HG03460 (cell line): ENCODE results near the gene LRRC53.

Source experiments
- ATAC-seq: cut with Tn5 transposase; IDR thresholded peaks from one replicate; pipeline ENCODE4 v1.9.1; 2021; ENCODE audit not compliant: unreplicated experiment

Gene LRRC53

GRCh38 chr1:74498901-74499300 lies 13.5 kb downstream of the LRRC53 start:
- no peak for ATAC-seq

DNA sequence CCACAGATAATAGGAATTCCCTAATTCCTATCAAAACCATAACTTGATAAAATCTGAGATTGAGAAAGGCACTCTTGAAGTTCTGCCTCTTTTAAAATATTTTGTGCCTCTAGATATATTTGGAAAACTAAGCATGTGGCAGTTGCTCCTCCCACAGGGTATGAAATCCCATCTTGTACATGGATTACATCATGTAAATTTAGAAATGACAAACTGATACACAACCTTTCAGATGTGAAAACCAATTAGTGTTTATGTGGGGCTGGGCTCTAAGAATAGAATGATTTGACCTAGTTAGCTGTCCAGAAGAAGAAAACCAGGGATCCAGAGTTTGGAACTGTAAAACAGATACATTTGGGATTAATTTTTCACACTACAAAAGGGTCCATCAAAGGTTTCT lies 15.7 kb downstream of the LRRC53 start:
- ATAC-seq: no peak

DNA sequence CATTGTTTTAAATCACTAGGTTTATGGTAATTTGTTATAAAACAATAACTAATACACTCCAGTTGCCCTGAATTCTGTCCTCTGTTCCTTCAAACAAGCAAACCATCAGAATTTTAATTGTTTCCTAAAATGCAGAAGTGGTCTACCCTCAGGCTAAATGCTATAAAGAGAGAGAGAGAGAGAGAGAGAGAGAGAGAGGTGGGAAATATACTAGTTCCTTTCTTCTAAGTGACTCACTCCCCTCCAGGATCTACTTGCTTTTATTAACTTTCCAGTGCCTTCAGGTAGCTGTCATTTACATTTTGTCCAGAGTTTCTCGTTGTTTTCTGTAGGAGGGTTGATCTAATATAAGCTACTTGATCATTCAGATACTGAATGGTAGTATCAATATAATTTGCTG lies 26.4 kb downstream of the LRRC53 start:
- no peak for ATAC-seq

GRCh38 chr1:74485622-74486021 lies 26.8 kb downstream of the LRRC53 start:
- no peak for ATAC-seq

- no peak for ATAC-seq
These were observed 30.8 kb downstream of the LRRC53 start for GRCh38 chr1:74481607-74482006.

- no peak for ATAC-seq
These were observed 32.3 kb downstream of the LRRC53 start for GRCh38 chr1:74480068-74480467.

GRCh38 chr1:74478979-74479378 lies 33.4 kb downstream of the LRRC53 start:
- ATAC-seq: no peak

DNA sequence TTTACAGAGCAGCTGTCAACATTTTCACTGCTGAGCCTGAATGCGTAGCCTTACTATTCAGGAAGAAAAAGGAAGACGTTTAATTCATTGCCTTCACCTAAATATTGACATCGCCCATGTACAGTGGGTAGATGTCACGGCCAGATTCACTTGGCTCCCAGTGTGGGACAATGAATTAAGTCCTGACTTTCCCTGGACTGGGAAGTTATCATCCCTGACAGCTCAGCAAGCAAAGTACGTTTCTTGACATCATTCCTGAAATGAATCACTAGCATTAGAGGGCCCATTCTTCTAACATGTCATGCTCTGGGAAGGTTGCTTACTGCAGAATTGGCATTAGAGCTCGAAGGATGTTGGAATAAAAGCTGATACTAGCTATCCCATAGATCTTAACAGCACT lies 37.8 kb downstream of the LRRC53 start:
- ATAC-seq: no peak

GRCh38 chr1:74471470-74471869 lies 40.9 kb downstream of the LRRC53 start:
- ATAC-seq: no peak

DNA sequence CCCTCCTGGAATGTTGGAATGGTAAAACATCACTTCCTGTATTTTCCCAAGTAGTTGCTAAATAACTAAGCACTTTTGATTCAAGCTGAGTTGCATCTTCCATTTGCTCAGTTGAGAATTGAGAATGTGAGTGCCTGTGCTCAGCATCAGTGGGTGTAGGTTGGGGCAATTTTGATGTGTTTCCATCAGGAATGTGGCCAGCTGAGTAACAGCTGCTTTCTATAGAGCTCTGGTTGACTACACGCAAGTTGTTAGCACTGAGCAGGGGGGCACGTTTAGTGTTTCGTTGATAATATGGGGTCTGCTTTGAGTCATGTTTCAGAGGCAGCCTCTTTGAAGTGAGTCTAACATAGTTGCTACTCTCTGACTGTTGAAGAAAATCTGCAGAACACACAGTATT lies 41.5 kb downstream of the LRRC53 start:
- no peak for ATAC-seq

GRCh38 chr1:74470251-74470650 lies 42.2 kb downstream of the LRRC53 start:
- ATAC-seq: no peak

DNA sequence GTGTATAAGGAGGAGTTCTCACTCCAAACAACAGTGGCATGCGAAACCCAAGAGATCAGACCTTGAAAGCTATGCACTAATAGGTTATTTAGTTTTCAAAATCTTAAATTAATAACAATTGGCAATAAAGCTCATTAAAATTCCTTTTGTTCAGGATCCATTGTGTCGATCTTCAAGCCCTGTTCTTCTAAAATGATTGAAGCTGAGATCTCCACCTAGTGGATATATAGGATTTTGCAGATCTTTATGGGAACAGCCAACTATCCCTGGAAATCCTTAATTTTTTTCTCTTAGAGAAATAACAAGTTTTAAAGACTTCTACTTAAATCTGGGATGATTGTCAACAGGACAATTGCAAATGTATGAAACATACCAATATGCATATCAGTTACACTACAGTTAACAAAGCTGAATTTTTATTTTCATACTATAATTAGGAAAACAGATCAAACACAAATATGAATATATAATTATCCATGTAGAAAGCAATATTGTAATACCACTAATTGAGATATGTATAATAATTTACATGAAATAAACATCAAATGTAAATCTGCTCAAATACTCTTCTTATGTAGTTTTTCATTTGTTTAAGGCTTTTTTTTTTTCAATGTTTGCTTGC lies 43.3 kb downstream of the LRRC53 start:
- ATAC-seq: no peak

DNA sequence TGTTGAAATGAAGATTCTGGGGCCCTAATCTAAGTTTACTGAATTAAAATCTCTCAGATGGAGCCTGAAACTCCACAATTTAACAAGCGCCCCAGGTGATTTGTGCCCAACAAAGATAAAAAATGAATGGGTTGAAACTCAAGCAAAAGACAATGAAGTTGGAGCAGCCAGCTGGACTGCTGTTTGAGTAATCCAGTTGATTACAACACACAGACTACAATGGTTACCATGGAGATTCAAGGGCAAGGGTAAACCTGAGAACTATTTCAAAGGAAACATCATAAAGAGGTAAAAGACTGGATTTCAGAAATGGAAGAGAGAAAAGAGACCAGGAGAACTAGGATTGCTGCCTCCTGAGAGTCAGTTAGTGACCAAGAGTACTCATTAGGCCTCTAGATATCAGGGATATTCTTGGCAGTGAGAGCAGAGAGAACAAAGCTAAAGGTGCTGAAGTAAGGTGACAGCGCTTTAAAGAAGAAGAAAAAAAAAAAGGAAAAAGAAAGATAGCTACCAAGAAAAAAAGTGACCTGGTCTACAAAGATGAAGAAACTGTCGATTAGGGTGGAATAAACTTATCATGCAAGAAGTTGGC lies 44.5 kb downstream of the LRRC53 start:
- no peak for ATAC-seq

GRCh38 chr1:74465193-74465681 lies 47.2 kb downstream of the LRRC53 start:
- ATAC-seq: no peak

DNA sequence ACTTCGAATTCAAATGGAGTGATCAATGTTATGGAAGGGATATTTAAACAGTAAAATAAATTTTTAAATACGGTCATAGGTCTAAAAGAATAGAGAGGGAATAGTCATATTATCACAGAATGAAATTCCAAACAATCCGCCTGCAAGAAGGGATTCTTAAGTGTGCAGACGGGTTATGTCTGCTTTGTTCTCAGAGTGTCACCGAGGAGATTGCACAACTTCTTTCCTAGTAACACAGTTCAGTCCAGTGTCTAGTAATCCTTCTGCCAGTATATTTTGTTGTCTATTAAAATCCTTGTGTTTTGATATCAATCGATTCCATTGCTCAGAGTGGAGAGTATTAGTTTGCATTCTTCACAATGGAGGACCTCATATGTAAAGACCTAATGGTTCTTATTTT lies 48.4 kb downstream of the LRRC53 start:
- no peak for ATAC-seq

- ATAC-seq: peak; percentile 58
These were observed 49.0 kb downstream of the LRRC53 start for GRCh38 chr1:74463333-74463988.

DNA sequence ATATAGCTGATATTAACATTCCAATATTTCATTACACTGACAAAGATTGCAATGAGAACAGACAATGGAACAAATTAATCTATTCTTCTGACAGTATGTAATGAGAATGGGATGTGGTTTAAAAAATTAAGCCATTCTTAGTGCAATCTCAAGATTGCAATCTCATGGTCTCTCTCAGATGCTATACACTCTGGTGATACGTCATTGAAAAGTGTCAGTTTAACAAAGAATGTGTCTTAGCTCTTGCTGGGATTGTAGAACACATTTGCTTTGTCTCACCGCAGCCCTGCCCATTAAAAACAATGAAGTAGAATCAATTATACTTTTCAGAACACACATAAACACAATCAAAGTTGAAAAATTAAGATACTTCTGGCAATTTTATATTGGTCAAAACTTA lies 55.2 kb downstream of the LRRC53 start:
- no peak for ATAC-seq

GRCh38 chr1:74455390-74455789 lies 57.0 kb downstream of the LRRC53 start:
- ATAC-seq: no peak

- ATAC-seq: no peak
These were observed 59.1 kb downstream of the LRRC53 start for GRCh38 chr1:74453277-74453676.

DNA sequence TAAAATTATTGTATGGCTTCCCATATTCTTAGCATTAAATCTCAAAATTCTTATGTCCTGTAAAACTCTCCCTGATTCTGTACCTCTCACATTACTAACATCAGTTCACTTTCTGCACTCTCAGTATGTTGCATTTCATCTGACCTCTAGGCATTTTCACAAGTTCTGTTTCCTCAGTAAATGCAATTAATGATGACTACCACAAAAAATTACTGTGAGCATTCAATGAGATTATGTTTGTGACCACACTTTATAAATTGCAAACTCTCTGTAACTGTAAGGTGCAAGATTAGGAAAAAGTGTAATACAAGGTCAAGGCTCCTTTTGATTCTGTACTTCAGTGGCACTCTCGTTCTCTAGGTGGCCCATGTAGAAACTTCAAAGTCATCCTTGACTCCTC lies 60.4 kb downstream of the LRRC53 start:
- no peak for ATAC-seq

- ATAC-seq: no peak
These were observed 75.4 kb downstream of the LRRC53 start for GRCh38 chr1:74437035-74437434.

DNA sequence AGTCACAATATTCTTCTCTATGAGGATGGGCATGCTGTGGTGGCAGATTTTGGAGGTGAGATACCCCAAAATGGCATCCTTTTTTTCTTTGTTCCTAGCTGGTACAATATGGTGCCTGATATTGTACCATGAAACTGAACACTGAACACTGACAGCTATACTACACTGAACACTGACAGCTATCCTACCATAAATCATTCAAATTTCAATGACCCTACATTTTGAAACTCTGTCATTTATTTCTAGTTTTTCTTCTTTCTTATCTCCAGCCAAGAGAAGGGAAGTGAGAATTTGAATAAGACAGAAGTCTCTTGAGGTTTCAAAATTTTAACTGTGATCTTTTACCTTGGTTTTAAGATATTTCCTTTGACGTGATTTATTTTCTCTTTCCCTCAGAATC lies 76.3 kb downstream of the LRRC53 start:
- ATAC-seq: no peak
